ENCODE measurements around the gene AOAH. TPM values are rescaled to one million over a fixed set of nuclear protein-coding genes. Genes with fewer than 3 reads are reported as not detected.
A peak's percentile ranks its signal among the peaks of the same experiment; 100 is the strongest.

Gene AOAH
- total RNA-seq, 1 experiment from 2014 or later = not detected

GRCh38 chr7:36538126-36538525, 186.2 kb downstream of the AOAH start:
- Mint-ChIP-seq H3K27me3 (ENCODE audit: insufficient read depth, unreplicated experiment) (no peaks in the 10 kb centered on the region), H3K9me3 (ENCODE audit: unreplicated experiment) (no peaks in the 10 kb centered on the region), H3K27ac (ENCODE audit: low read depth, unreplicated experiment) (no peak overlapping the region), H3K4me1 (ENCODE audit: insufficient read depth, unreplicated experiment) (no peaks in the 10 kb centered on the region), H3K4me3 (ENCODE audit: unreplicated experiment) (no peak overlapping the region), H3K36me3 (ENCODE audit: insufficient read depth, unreplicated experiment) (no peaks in the 10 kb centered on the region)
- no peak for TF ChIP-seq CTCF (IDR thresholded peaks at IDR 0.05; ENCODE audit: unreplicated experiment)
- CTCF ChIA-PET = no interaction called here
- intact Hi-C loops (cut with micrococcal nuclease) = no loop called here
- no peak for DNase-seq (ENCODE audit: unreplicated experiment)
- POLR2A ChIA-PET = no interaction called here
- no TSS peak for BruUV-seq (replicated peaks)

- TF ChIP-seq CTCF (IDR thresholded peaks at IDR 0.05; ENCODE audit: unreplicated experiment) = no peak
- H3K4me3 Mint-ChIP-seq (ENCODE audit: unreplicated experiment) = no peak overlapping the region
- no peak overlapping the region for H3K27ac Mint-ChIP-seq (ENCODE audit: low read depth, unreplicated experiment)
- BruUV-seq (replicated peaks) = no TSS peak
- ChIA-PET CTCF (interaction anchor here (0.6 kb wide), 1 partner anchor 974 kb away, joined by 4 read pairs; no protein-coding TSS in a partner anchor), POLR2A (no interaction called here)
- H3K9me3 Mint-ChIP-seq (ENCODE audit: unreplicated experiment) = no peaks in the 10 kb centered on the region
- intact Hi-C loops (cut with micrococcal nuclease) = no loop called here
- H3K36me3 Mint-ChIP-seq (ENCODE audit: insufficient read depth, unreplicated experiment) = no peaks in the 10 kb centered on the region
- peak; percentile 71 for DNase-seq (ENCODE audit: unreplicated experiment)
- no peaks in the 10 kb centered on the region for H3K4me1 Mint-ChIP-seq (ENCODE audit: insufficient read depth, unreplicated experiment)
- no peaks in the 10 kb centered on the region for H3K27me3 Mint-ChIP-seq (ENCODE audit: insufficient read depth, unreplicated experiment)
Observed at GRCh38 chr7:36535866-36536664, 188.2 kb downstream of the AOAH start.

- intact Hi-C loops (cut with micrococcal nuclease) = no loop called here
- no peak overlapping the region for H3K27ac Mint-ChIP-seq (ENCODE audit: low read depth, unreplicated experiment)
- ChIA-PET CTCF (no interaction called here), POLR2A (no interaction called here)
- TF ChIP-seq CTCF (IDR thresholded peaks at IDR 0.05; ENCODE audit: unreplicated experiment) = no peak
- no peaks in the 10 kb centered on the region for H3K36me3 Mint-ChIP-seq (ENCODE audit: insufficient read depth, unreplicated experiment)
- H3K4me1 Mint-ChIP-seq (ENCODE audit: insufficient read depth, unreplicated experiment) = no peaks in the 10 kb centered on the region
- no TSS peak for BruUV-seq (replicated peaks)
- DNase-seq (ENCODE audit: unreplicated experiment) = no peak
- no peaks in the 10 kb centered on the region for H3K9me3 Mint-ChIP-seq (ENCODE audit: unreplicated experiment)
- H3K27me3 Mint-ChIP-seq (ENCODE audit: insufficient read depth, unreplicated experiment) = no peaks in the 10 kb centered on the region
- H3K4me3 Mint-ChIP-seq (ENCODE audit: unreplicated experiment) = no peak overlapping the region
Observed at GRCh38 chr7:36533717-36534116, 190.6 kb downstream of the AOAH start.

GRCh38 chr7:36532981-36533499, 191.3 kb downstream of the AOAH start:
- BruUV-seq (replicated peaks) = no TSS peak

More at GRCh38 chr7:36532981-36533499, 191.3 kb downstream of the AOAH start:
- Mint-ChIP-seq H3K4me1 (ENCODE audit: insufficient read depth, unreplicated experiment) (peaks cover 1% of the 10 kb centered on the region), H3K36me3 (ENCODE audit: insufficient read depth, unreplicated experiment) (no peaks in the 10 kb centered on the region), H3K9me3 (ENCODE audit: unreplicated experiment) (no peaks in the 10 kb centered on the region), H3K27me3 (ENCODE audit: insufficient read depth, unreplicated experiment) (no peaks in the 10 kb centered on the region), H3K4me3 (ENCODE audit: unreplicated experiment) (no peak overlapping the region), H3K27ac (ENCODE audit: low read depth, unreplicated experiment) (no peak overlapping the region)
- no peak for TF ChIP-seq CTCF (IDR thresholded peaks at IDR 0.05; ENCODE audit: unreplicated experiment)
- ChIA-PET POLR2A (no interaction called here), CTCF (no interaction called here)
- intact Hi-C loops (cut with micrococcal nuclease) = no loop called here
- DNase-seq (ENCODE audit: unreplicated experiment) = no peak
